NCI-H524 treated with DMSO at 0.1 percent for 48 hours (cell line): ENCODE data around the gene ADAMTS2.

Source experiments
- DNase-seq: peaks from one replicate; lab custom pipeline; 2025; lab: John Stamatoyannopoulos, UW

ADAMTS2 gene

GRCh38 chr5:179343719-179344430 is 1.4 kb downstream of the ADAMTS2 start:
- DNase-seq: no peak

- DNase-seq: no peak
Measured at GRCh38 chr5:179343021-179343718, 2.1 kb downstream of the ADAMTS2 start.

GRCh38 chr5:179342577-179342976 is 2.7 kb downstream of the ADAMTS2 start:
- no peak for DNase-seq

- DNase-seq: no peak
Measured at GRCh38 chr5:179340465-179340864, 4.8 kb downstream of the ADAMTS2 start.

GRCh38 chr5:179339996-179340395 is 5.3 kb downstream of the ADAMTS2 start:
- DNase-seq: no peak

GRCh38 chr5:179339081-179339480 is 6.2 kb downstream of the ADAMTS2 start:
- DNase-seq: no peak

- DNase-seq: no peak
Measured at GRCh38 chr5:179337796-179338676, 7.2 kb downstream of the ADAMTS2 start.

GRCh38 chr5:179336871-179337795 is 8.1 kb downstream of the ADAMTS2 start:
- no peak for DNase-seq

- no peak for DNase-seq
Measured at GRCh38 chr5:179336126-179336870, 9.0 kb downstream of the ADAMTS2 start.

- no peak for DNase-seq
Measured at GRCh38 chr5:179333796-179334761, 11.2 kb downstream of the ADAMTS2 start.

- DNase-seq: no peak
Measured at GRCh38 chr5:179332741-179333290, 12.4 kb downstream of the ADAMTS2 start.

GRCh38 chr5:179331591-179332375 is 13.5 kb downstream of the ADAMTS2 start:
- no peak for DNase-seq

GRCh38 chr5:179330186-179330900 is 14.9 kb downstream of the ADAMTS2 start:
- no peak for DNase-seq

GRCh38 chr5:179328291-179328690 is 17.0 kb downstream of the ADAMTS2 start:
- no peak for DNase-seq

- no peak for DNase-seq
Measured at GRCh38 chr5:179327021-179327735, 18.1 kb downstream of the ADAMTS2 start.

- DNase-seq: no peak
Measured at GRCh38 chr5:179326122-179326927, 18.9 kb downstream of the ADAMTS2 start.
